ENCODE results near the gene LETMD1. TPM values are rescaled to one million over a fixed set of nuclear protein-coding genes. Genes with fewer than 3 reads are reported as not detected.

Gene LETMD1
- total and polyA plus RNA-seq, 2 of the 13 experiments (the other 11 are each of a cell fraction or from before 2014, with no cell fraction given), result 43.3 to 87.7 TPM

DNA sequence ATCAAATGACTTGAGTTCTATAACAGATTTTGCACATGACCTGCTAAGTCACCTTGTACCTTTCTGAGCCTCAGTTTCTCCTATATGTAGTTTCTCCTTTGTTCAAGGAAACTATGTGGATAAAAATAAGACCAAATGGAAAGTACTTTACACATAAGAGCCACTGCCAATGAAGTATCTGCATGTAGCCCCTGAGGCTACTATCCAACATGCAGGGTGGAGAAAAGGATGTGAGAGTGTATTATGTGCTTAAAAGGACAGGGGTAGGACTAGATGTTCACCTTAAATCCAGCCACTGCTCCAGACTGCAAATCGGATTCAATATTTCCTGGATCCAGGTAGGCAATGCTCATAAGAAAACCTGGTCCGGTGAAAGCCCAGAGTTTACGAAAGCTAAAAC lies 43.1 kb upstream of the LETMD1 start (continued):
- TF ChIP-seq CBX2 (IDR thresholded peaks at IDR 0.05; ENCODE audit: low read depth, low read length), result no peak
- no peak for TF ChIP-seq CBX2 (CRISPR knock-in tag; IDR thresholded peaks at IDR 0.05; ENCODE audit: low read depth)
- TF ChIP-seq ZNF772 (CRISPR knock-in tag; IDR thresholded peaks at IDR 0.05), result no peak
- no peak for TF ChIP-seq GLMP (CRISPR knock-in tag; IDR thresholded peaks at IDR 0.05; ENCODE audit: borderline replicate concordance)
- TF ChIP-seq ZNF3 (CRISPR knock-in tag; IDR thresholded peaks at IDR 0.05), result no peak
- no peak for TF ChIP-seq SMYD3 (CRISPR knock-in tag; IDR thresholded peaks at IDR 0.05)

- DNase-seq (ENCODE audit: low spot score), result no peak
- no peaks in the 10 kb centered on the region for H3K27me3 ChIP-seq (ENCODE audit: control insufficient read depth in 1 of 2, insufficient read depth in 2 of 2, low read length in 2 of 2)
- FAIRE-seq, result no peak
- ChIA-PET POLR2A (no interaction called here), CTCF (ENCODE audit: low intra/inter-chr PET ratio, low total read pairs) (no interaction called here)
- peaks cover 15% of the 10 kb centered on the region for H3K79me2 ChIP-seq (ENCODE audit: insufficient read depth, low read length)
- no peaks in the 10 kb centered on the region for H3K4me1 ChIP-seq (ENCODE audit: insufficient read depth, low read length)
- in situ Hi-C loops (cut with HindIII; ENCODE audit: extremely low pct_ligation_motif_present, low pct_unique_long_range_greater_than_20kb), result no loop called here
- WGBS (ENCODE audit: low lambda C conversion rate), result 91% methylated on average over 3 of the region's 3 CpGs
- no peaks in the 10 kb centered on the region for H3K9me3 ChIP-seq (ENCODE audit: low read length)
- intact Hi-C loops (cut with micrococcal nuclease; ENCODE audit: unreplicated experiment), result no loop called here
- no peak for ATAC-seq
- BruUV-seq (replicated peaks), result no TSS peak
- no peak overlapping the region for H3K9ac ChIP-seq (ENCODE audit: insufficient read depth, low read depth, low read length)
- peaks cover 9 to 33% of the 10 kb centered on the region in 2 experiments; a peak in 4 of 5 replicates for H3K36me3 ChIP-seq (replicated peaks in 1 of 2; ENCODE audit: control insufficient read depth in 1 of 2, insufficient read depth in 2 of 2, low read length in 2 of 2)
- no peak overlapping the region for H2AFZ ChIP-seq (ENCODE audit: low read length)
- no peak overlapping the region for H3K4me3 ChIP-seq (replicated peaks in 1 of 3; ENCODE audit: insufficient read depth in 1 of 3, low read depth in 2 of 3, low read length in 3 of 3)
- H4K20me1 ChIP-seq (ENCODE audit: insufficient read depth, low read length), result no peaks in the 10 kb centered on the region
- H3K4me2 ChIP-seq (ENCODE audit: low read depth, low read length), result no peak overlapping the region
- H3K27ac ChIP-seq (ENCODE audit: extremely low read length, insufficient read depth, low read length), result no peak overlapping the region
- TF ChIP-seq SP2 (CRISPR knock-in tag; IDR thresholded peaks at IDR 0.05), result no peak
- TF ChIP-seq ZNF350 (CRISPR knock-in tag; IDR thresholded peaks at IDR 0.05; ENCODE audit: borderline replicate concordance, low read depth), result no peak
- TF ChIP-seq, protein P1, sequence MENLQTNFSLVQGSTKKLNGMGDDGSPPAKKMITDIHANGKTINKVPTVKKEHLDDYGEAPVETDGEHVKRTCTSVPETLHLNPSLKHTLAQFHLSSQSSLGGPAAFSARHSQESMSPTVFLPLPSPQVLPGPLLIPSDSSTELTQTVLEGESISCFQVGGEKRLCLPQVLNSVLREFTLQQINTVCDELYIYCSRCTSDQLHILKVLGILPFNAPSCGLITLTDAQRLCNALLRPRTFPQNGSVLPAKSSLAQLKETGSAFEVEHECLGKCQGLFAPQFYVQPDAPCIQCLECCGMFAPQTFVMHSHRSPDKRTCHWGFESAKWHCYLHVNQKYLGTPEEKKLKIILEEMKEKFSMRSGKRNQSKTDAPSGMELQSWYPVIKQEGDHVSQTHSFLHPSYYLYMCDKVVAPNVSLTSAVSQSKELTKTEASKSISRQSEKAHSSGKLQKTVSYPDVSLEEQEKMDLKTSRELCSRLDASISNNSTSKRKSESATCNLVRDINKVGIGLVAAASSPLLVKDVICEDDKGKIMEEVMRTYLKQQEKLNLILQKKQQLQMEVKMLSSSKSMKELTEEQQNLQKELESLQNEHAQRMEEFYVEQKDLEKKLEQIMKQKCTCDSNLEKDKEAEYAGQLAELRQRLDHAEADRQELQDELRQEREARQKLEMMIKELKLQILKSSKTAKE (CRISPR knock-in tag; IDR thresholded peaks at IDR 0.05; ENCODE audit: borderline replicate concordance), result no peak
- TF ChIP-seq ZC3H4 (CRISPR knock-in tag; IDR thresholded peaks at IDR 0.05; ENCODE audit: borderline replicate concordance), result no peak
- TF ChIP-seq CREB1 (IDR thresholded peaks at IDR 0.05), result no peak
- no peak for TF ChIP-seq CREB1 (CRISPR knock-in tag; IDR thresholded peaks at IDR 0.05)
- no peak for TF ChIP-seq NKX3-1 (CRISPR knock-in tag; IDR thresholded peaks at IDR 0.05)
- TF ChIP-seq AGO2 (optimal IDR thresholded peaks at IDR 0.05; ENCODE audit: low read depth, low read length), result no peak
- TF ChIP-seq, protein P2, sequence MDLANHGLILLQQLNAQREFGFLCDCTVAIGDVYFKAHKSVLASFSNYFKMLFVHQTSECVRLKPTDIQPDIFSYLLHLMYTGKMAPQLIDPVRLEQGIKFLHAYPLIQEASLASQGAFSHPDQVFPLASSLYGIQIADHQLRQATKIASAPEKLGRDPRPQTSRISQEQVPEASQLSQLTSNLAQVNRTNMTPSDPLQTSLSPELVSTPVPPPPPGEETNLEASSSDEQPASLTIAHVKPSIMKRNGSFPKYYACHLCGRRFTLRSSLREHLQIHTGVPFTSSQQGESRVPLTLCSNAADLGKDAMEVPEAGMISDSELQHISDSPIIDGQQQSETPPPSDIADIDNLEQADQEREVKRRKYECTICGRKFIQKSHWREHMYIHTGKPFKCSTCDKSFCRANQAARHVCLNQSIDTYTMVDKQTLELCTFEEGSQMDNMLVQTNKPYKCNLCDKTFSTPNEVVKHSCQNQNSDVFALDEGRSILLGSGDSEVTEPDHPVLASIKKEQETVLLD (CRISPR knock-in tag; IDR thresholded peaks at IDR 0.05; ENCODE audit: low read depth), result no peak
- no peak for TF ChIP-seq THYN1 (CRISPR knock-in tag; IDR thresholded peaks at IDR 0.05; ENCODE audit: borderline replicate concordance, low read depth)
- TF ChIP-seq SOX13 (IDR thresholded peaks at IDR 0.05), result no peak
- no peak for TF ChIP-seq SOX13 (CRISPR knock-in tag; conservative IDR thresholded peaks at IDR 0.05 in 1 of 2, IDR thresholded peaks at IDR 0.05 in 1 of 2)
- TF ChIP-seq RBM39 (IDR thresholded peaks at IDR 0.05; ENCODE audit: low read depth, low read length, poor library complexity, severe bottlenecking), result no peak
Observed at GRCh38 chr12:51005671-51006070, 42.5 kb upstream of the LETMD1 start.
